Mononuclear cell (primary cell): ENCODE data around the gene IPO5. TPM values are rescaled to one million over a fixed set of nuclear protein-coding genes. Genes with fewer than 3 reads are reported as not detected.

Experiments used
- H3K27me3 ChIP-seq: 2 replicates; pipeline ENCODE4 v1.6.0; 2011; ENCODE audit warnings: low read length, control low read depth; ENCODE audit not compliant: insufficient read depth
- H3K4me1 ChIP-seq: 2 replicates; pipeline ENCODE4 v1.5.1; 2011; ENCODE audit warnings: mild to moderate bottlenecking, low read length, control low read depth; ENCODE audit not compliant: insufficient read depth
- H3K4me3 ChIP-seq: 2 replicates; pipeline ENCODE4 v1.5.1; 2011; ENCODE audit warnings: mild to moderate bottlenecking, low read length, moderate library complexity
- H3K9me3 ChIP-seq: 2 replicates; pipeline ENCODE4 v1.5.1; 2011; ENCODE audit warnings: low read depth, mild to moderate bottlenecking, control low read depth, low read length
- total RNA-seq: library from RNA; depleted of rRNA; stranded (reverse); fragments of >200 nt; gene quantifications from one replicate; pipeline ENCODE4 v1.2.3, GENCODE V29; 2012

Gene IPO5
- total RNA-seq, 1 donor, result 69.2 TPM

DNA sequence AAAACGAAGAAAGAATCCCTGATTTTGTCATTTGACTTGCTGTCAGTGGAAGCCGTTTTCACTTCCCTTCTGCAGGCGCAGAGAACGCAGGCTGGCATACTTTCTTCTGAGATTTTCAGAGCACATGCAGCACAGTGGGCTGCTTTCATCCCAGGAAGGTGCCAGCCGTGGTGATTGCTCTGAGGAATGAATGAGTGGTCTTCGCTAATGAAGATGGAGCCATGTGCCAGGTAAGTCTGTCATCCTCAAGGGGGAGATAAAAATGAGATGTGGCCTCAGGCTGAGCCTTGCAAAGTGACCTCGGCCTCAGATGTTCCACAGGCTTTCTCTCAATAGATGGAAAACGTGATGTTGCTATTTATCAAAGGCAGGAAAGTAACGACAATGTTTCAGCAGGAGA is 94.8 kb downstream of the IPO5 start:
- no peaks in the 10 kb centered on the region for H3K27me3 ChIP-seq
- no peaks in the 10 kb centered on the region for H3K4me1 ChIP-seq
- H3K9me3 ChIP-seq, result no peaks in the 10 kb centered on the region
- no peak overlapping the region for H3K4me3 ChIP-seq

DNA sequence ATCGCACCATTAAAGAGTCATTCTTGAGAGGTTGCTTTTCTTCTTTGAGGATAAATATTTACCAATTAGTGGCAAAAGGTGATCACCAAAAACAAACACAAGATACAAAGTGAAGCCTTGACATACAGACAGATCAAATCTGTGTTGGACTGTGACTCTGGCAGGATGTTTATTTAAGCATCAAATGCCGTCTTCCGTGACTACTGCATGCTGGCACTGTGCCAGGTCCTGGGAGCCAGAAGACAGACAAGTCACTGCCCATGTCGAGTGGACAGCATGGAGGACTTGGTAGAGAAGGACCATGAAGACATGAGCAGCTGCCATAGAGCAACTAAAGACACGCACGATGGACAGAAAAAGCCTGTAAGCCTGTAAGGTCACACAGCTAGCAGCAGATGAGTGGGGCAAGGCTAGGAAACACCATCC is 96.6 kb downstream of the IPO5 start:
- Histone ChIP-seq H3K4me1 (no peaks in the 10 kb centered on the region), H3K4me3 (no peak overlapping the region), H3K27me3 (no peaks in the 10 kb centered on the region), H3K9me3 (no peaks in the 10 kb centered on the region)

GRCh38 chr13:98052412-98052811 is 98.9 kb downstream of the IPO5 start:
- Histone ChIP-seq H3K27me3 (no peaks in the 10 kb centered on the region), H3K4me1 (no peaks in the 10 kb centered on the region), H3K4me3 (no peak overlapping the region), H3K9me3 (no peaks in the 10 kb centered on the region)

- Histone ChIP-seq H3K4me1 (no peaks in the 10 kb centered on the region), H3K9me3 (no peaks in the 10 kb centered on the region)
Measured at GRCh38 chr13:98054301-98054700, 100.8 kb downstream of the IPO5 start.

DNA sequence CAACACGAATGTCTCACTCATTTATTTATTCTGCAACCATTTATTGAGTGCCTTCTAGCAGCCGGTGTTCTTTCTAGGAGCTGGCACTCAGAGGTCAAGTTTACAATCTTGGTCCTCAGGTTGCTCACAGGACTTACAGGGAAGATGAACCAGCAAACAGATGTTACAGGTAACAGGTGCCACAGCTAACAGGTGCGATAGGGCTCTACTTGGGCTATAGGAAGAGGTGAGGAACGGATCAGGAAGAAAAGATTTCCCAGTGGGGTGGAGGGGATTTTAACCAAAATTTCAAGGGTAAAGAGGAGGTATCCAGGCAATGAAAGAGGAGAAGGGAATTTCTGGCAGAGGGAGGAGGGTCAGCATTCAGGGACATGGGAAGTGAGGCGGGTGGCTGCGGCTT is 102.1 kb downstream of the IPO5 start:
- H3K4me3 ChIP-seq, result no peak overlapping the region
- H3K27me3 ChIP-seq, result no peaks in the 10 kb centered on the region
- no peaks in the 10 kb centered on the region for H3K4me1 ChIP-seq

More at GRCh38 chr13:98054301-98054700, 100.8 kb downstream of the IPO5 start:
- Histone ChIP-seq H3K4me3 (no peak overlapping the region), H3K27me3 (no peaks in the 10 kb centered on the region)

DNA sequence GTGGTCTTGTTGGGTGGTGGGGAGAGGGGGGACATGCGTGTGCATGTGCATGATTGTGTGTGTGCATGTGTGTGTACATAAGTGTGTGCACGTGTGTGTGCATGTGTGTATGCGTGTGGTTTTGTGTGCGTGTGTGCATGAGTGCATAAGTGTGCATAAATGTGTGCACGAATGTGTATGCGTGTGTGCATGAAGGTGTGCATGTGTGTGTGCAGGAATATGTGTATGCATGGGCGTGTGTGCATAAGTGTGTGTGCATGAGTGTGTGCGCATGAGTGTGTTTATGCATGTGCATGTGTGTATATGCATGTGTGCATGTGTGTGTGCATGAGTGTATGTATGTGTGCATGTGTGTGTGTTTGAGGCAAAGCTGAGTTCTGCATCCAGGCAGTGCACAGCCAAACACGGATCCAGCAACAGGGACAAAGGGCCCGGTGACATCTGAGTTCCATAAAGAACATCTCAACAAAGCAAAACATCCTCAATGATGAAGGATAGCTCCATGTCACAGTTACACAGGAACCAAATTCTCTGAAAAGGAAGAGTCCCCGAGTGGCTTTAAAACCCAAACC is 103.5 kb downstream of the IPO5 start:
- H3K27me3 ChIP-seq, result no peaks in the 10 kb centered on the region
- no peaks in the 10 kb centered on the region for H3K9me3 ChIP-seq
- H3K4me1 ChIP-seq, result no peaks in the 10 kb centered on the region
- H3K4me3 ChIP-seq, result no peak overlapping the region

More for the DNA sequence above, 102.1 kb downstream of the IPO5 start:
- H3K9me3 ChIP-seq, result no peaks in the 10 kb centered on the region

- Histone ChIP-seq H3K4me1 (no peaks in the 10 kb centered on the region), H3K27me3 (no peaks in the 10 kb centered on the region), H3K9me3 (no peaks in the 10 kb centered on the region), H3K4me3 (no peak overlapping the region)
Measured at GRCh38 chr13:98059276-98059675, 105.8 kb downstream of the IPO5 start.

- no peaks in the 10 kb centered on the region for H3K4me1 ChIP-seq
- H3K9me3 ChIP-seq, result no peaks in the 10 kb centered on the region
- H3K27me3 ChIP-seq, result no peaks in the 10 kb centered on the region
- H3K4me3 ChIP-seq, result no peak overlapping the region
Measured at GRCh38 chr13:98060282-98060681, 106.8 kb downstream of the IPO5 start.

- Histone ChIP-seq H3K4me3 (no peak overlapping the region), H3K4me1 (no peaks in the 10 kb centered on the region), H3K9me3 (no peaks in the 10 kb centered on the region), H3K27me3 (no peaks in the 10 kb centered on the region)
Measured at GRCh38 chr13:98065468-98065867, 112.0 kb downstream of the IPO5 start.

DNA sequence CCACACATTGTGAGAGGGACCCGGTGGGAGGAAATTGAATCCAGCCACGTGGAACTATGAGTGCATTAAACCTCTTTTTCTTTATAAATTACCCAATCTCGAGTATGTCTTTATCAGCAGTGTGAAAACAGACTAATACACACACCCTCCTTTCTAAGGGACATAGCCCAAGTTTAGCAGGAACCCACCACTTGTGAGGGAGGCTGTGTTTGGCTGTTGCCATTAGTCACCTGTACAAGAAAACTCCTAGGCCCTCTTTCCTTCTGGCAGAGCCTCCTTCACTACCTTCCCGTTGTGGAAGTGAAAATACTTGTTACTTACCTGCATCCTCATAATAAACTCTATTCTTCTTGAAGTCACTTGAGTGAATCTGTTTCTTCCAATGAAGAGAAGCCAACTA is 113.2 kb downstream of the IPO5 start:
- no peaks in the 10 kb centered on the region for H3K27me3 ChIP-seq
- H3K4me1 ChIP-seq, result no peaks in the 10 kb centered on the region
- no peak overlapping the region for H3K4me3 ChIP-seq
- H3K9me3 ChIP-seq, result no peaks in the 10 kb centered on the region

GRCh38 chr13:98068521-98068920 is 115.0 kb downstream of the IPO5 start:
- Histone ChIP-seq H3K4me1 (no peaks in the 10 kb centered on the region), H3K9me3 (no peaks in the 10 kb centered on the region), H3K27me3 (no peaks in the 10 kb centered on the region), H3K4me3 (no peak overlapping the region)

DNA sequence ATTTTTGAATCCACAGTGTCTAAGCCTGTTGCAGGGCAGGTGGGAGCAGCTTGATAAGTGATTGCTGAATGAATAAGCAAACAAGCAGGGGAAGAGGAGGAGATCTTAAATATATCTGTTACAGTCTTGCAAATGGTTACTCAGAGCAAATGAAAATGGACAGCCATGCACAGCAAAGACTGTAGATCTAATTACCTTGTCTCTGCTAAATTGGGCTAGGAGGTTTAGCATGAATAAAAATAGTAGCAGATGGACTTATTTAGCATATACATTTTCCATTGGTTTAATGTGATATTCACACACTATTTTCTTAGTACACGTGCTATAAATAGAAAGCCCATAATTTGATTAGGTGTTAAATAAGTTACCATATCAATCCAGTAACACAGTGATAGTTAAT is 116.5 kb downstream of the IPO5 start:
- no peaks in the 10 kb centered on the region for H3K27me3 ChIP-seq

DNA sequence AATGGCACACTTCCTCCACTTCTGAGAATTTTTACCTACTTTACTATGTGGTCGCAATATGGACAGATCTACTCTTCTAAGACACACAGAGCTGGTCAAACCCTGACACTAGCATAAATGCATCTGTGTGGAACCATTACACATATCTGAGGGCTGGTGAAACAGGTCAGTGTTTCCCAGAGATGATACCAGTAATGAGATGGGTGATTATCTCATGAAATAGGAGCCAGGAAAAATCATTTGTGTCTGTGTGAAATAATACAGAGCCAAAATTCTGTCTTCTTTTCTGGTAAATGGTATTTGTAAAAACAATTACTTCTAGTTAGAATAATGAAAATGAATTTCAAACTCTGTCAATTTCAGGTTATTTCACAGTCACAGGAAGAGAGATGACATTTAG is 117.8 kb downstream of the IPO5 start:
- no peaks in the 10 kb centered on the region for H3K9me3 ChIP-seq

More for the DNA sequence above, 116.5 kb downstream of the IPO5 start:
- Histone ChIP-seq H3K4me3 (no peak overlapping the region), H3K4me1 (no peaks in the 10 kb centered on the region), H3K9me3 (no peaks in the 10 kb centered on the region)

GRCh38 chr13:98072476-98072875 is 119.0 kb downstream of the IPO5 start:
- no peaks in the 10 kb centered on the region for H3K4me1 ChIP-seq
- no peak overlapping the region for H3K4me3 ChIP-seq
- H3K27me3 ChIP-seq, result no peaks in the 10 kb centered on the region
- no peaks in the 10 kb centered on the region for H3K9me3 ChIP-seq

More for the DNA sequence above, 117.8 kb downstream of the IPO5 start:
- Histone ChIP-seq H3K27me3 (no peaks in the 10 kb centered on the region), H3K4me1 (no peaks in the 10 kb centered on the region), H3K4me3 (no peak overlapping the region)
